ENCODE results near the gene LDB1.

Gene LDB1

DNA sequence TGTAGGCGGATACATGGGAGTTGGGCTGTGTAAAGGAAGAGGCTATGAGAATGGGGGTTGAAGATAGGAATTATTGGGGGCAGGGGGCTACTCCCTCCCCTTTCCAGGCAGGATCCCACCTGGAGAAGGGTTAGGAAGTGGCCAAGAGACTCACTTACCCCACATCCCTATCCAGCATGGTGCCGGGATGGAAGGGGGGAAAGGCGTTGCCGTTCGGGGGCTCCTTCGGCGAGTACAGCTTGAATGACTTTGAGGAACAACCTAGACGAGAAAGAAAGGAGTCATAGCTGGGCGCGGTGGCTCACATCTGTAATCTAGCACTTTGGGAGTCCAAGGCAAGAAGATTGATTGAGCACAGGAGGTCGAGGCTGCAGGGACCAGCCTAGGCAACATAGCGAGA is 8.9 kb downstream of the LDB1 start:
- TF ChIP-seq YY1 (IDR thresholded peaks at IDR 0.05; ENCODE audit: insufficient read depth, insufficient read length): no peak
- TF ChIP-seq SUZ12 (IDR thresholded peaks at IDR 0.05; ENCODE audit: extremely low read depth, insufficient read depth, insufficient read length): no peak
- no peak for TF ChIP-seq ZNF274 (IDR thresholded peaks at IDR 0.05; ENCODE audit: low read depth, low read length)
- no peak for DNase-seq (ENCODE audit: low read depth, low spot score)
- Histone ChIP-seq H3K27me3 (ENCODE audit: insufficient read depth, insufficient read length) (no peaks in the 10 kb centered on the region), H3K4me1 (ENCODE audit: insufficient read depth, insufficient read length) (peaks cover 13% of the 10 kb centered on the region), H3K9me3 (ENCODE audit: insufficient read depth, low read length) (no peaks in the 10 kb centered on the region), H3K36me3 (ENCODE audit: insufficient read depth, insufficient read length, low read length) (peaks cover 63% of the 10 kb centered on the region), H3K9ac (ENCODE audit: insufficient read length, low read depth) (no peak overlapping the region), H3K4me3 (ENCODE audit: insufficient read length, low read depth) (no peak overlapping the region)

- Histone ChIP-seq H3K9me3 (ENCODE audit: insufficient read depth, low read length) (no peaks in the 10 kb centered on the region), H3K27me3 (ENCODE audit: insufficient read depth, insufficient read length) (no peaks in the 10 kb centered on the region), H3K9ac (ENCODE audit: insufficient read length, low read depth) (no peak overlapping the region), H3K36me3 (ENCODE audit: insufficient read depth, insufficient read length, low read length) (peaks cover 73% of the 10 kb centered on the region), H3K4me1 (ENCODE audit: insufficient read depth, insufficient read length) (peaks cover 13% of the 10 kb centered on the region), H3K4me3 (ENCODE audit: insufficient read length, low read depth) (no peak overlapping the region)
- DNase-seq (ENCODE audit: low read depth, low spot score): no peak
- TF ChIP-seq SUZ12 (IDR thresholded peaks at IDR 0.05; ENCODE audit: extremely low read depth, insufficient read depth, insufficient read length) (no peak), YY1 (IDR thresholded peaks at IDR 0.05; ENCODE audit: insufficient read depth, insufficient read length) (no peak)
Measured at GRCh38 chr10:102109166-102110116, 10.7 kb downstream of the LDB1 start.

DNA sequence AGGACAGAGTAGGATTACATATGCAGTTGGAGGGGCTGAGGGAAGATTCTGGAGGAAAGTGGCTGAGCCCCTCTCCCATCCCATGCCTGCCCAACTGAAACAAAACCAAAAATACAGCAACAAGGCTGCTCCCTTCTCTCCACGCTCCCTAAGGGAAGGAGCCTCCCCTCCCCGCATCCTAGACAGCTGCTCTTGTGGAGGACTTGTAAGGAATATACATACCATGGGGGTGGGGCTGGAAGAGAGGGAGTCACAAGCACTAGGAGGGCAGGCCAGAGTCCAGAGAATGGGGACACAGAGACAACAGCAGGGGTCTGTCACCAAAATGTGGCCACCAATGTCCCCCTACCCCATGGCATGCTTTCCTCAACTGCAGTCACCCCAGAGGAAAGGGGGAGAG is 13.2 kb downstream of the LDB1 start:
- H3K36me3 ChIP-seq (ENCODE audit: insufficient read depth, insufficient read length, low read length): peaks cover 80% of the 10 kb centered on the region
- H3K27me3 ChIP-seq (ENCODE audit: insufficient read depth, insufficient read length): no peaks in the 10 kb centered on the region
- H3K4me1 ChIP-seq (ENCODE audit: insufficient read depth, insufficient read length): peaks cover 9% of the 10 kb centered on the region
- TF ChIP-seq YY1 (IDR thresholded peaks at IDR 0.05; ENCODE audit: insufficient read depth, insufficient read length) (no peak), ZNF274 (IDR thresholded peaks at IDR 0.05; ENCODE audit: low read depth, low read length) (no peak), SUZ12 (IDR thresholded peaks at IDR 0.05; ENCODE audit: extremely low read depth, insufficient read depth, insufficient read length) (no peak)
- H3K9ac ChIP-seq (ENCODE audit: insufficient read length, low read depth): no peak overlapping the region
- H3K4me3 ChIP-seq (ENCODE audit: insufficient read length, low read depth): no peak overlapping the region
- no peak for DNase-seq (ENCODE audit: low read depth, low spot score)
- no peaks in the 10 kb centered on the region for H3K9me3 ChIP-seq (ENCODE audit: insufficient read depth, low read length)

DNA sequence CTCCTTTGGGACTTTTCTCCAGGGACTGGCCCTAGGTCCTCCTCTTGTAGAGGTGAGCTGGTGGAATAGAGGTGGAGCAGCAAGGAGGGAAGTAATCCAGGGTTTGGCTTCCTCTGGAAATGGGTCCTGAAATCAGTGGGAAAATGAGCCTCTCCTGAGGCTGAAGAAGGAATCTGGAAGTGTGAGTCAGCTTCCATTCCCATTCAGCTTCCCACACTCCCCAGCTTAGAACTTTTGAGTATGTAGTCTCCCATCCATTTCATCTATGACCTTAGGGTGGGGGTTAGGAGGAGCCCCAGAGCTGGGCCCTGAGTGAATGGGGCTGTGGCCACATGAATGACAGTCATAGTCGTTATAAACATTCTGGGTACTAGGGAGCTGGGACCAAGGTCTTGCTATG is 17.7 kb downstream of the LDB1 start:
- Histone ChIP-seq H3K36me3 (ENCODE audit: insufficient read depth, insufficient read length, low read length) (peaks cover 40% of the 10 kb centered on the region), H3K27me3 (ENCODE audit: insufficient read depth, insufficient read length) (no peaks in the 10 kb centered on the region), H3K4me3 (ENCODE audit: insufficient read length, low read depth) (no peak overlapping the region), H3K9me3 (ENCODE audit: insufficient read depth, low read length) (no peaks in the 10 kb centered on the region), H3K9ac (ENCODE audit: insufficient read length, low read depth) (no peak overlapping the region), H3K4me1 (ENCODE audit: insufficient read depth, insufficient read length) (peaks cover 5% of the 10 kb centered on the region)
- TF ChIP-seq ZNF274 (IDR thresholded peaks at IDR 0.05; ENCODE audit: low read depth, low read length) (no peak), SUZ12 (IDR thresholded peaks at IDR 0.05; ENCODE audit: extremely low read depth, insufficient read depth, insufficient read length) (no peak), YY1 (IDR thresholded peaks at IDR 0.05; ENCODE audit: insufficient read depth, insufficient read length) (no peak)
- no peak for DNase-seq (ENCODE audit: low read depth, low spot score)

GRCh38 chr10:102101152-102101551 is 19.0 kb downstream of the LDB1 start:
- Histone ChIP-seq H3K4me3 (ENCODE audit: insufficient read length, low read depth) (no peak overlapping the region), H3K4me1 (ENCODE audit: insufficient read depth, insufficient read length) (no peaks in the 10 kb centered on the region), H3K36me3 (ENCODE audit: insufficient read depth, insufficient read length, low read length) (peaks cover 31% of the 10 kb centered on the region), H3K27me3 (ENCODE audit: insufficient read depth, insufficient read length) (no peaks in the 10 kb centered on the region), H3K9ac (ENCODE audit: insufficient read length, low read depth) (no peak overlapping the region), H3K9me3 (ENCODE audit: insufficient read depth, low read length) (no peaks in the 10 kb centered on the region)
- DNase-seq (ENCODE audit: low read depth, low spot score): no peak
- no peak for TF ChIP-seq SUZ12 (IDR thresholded peaks at IDR 0.05; ENCODE audit: extremely low read depth, insufficient read depth, insufficient read length)

- DNase-seq (ENCODE audit: low read depth, low spot score): no peak
- H3K27me3 ChIP-seq (ENCODE audit: insufficient read depth, insufficient read length): no peaks in the 10 kb centered on the region
- TF ChIP-seq SUZ12 (IDR thresholded peaks at IDR 0.05; ENCODE audit: extremely low read depth, insufficient read depth, insufficient read length) (no peak), YY1 (IDR thresholded peaks at IDR 0.05; ENCODE audit: insufficient read depth, insufficient read length) (no peak), ZNF274 (IDR thresholded peaks at IDR 0.05; ENCODE audit: low read depth, low read length) (no peak)
- H3K4me1 ChIP-seq (ENCODE audit: insufficient read depth, insufficient read length): no peaks in the 10 kb centered on the region
- no peak overlapping the region for H3K4me3 ChIP-seq (ENCODE audit: insufficient read length, low read depth)
- no peaks in the 10 kb centered on the region for H3K9me3 ChIP-seq (ENCODE audit: insufficient read depth, low read length)
- H3K36me3 ChIP-seq (ENCODE audit: insufficient read depth, insufficient read length, low read length): peaks cover 6% of the 10 kb centered on the region
- no peak overlapping the region for H3K9ac ChIP-seq (ENCODE audit: insufficient read length, low read depth)
Measured at GRCh38 chr10:102096449-102096848, 23.7 kb downstream of the LDB1 start.

GRCh38 chr10:102090772-102091171 is 29.4 kb downstream of the LDB1 start:
- TF ChIP-seq YY1 (IDR thresholded peaks at IDR 0.05; ENCODE audit: insufficient read depth, insufficient read length) (no peak), ZNF274 (IDR thresholded peaks at IDR 0.05; ENCODE audit: low read depth, low read length) (no peak), SUZ12 (IDR thresholded peaks at IDR 0.05; ENCODE audit: extremely low read depth, insufficient read depth, insufficient read length) (no peak)
- no peaks in the 10 kb centered on the region for H3K27me3 ChIP-seq (ENCODE audit: insufficient read depth, insufficient read length)
- H3K36me3 ChIP-seq (ENCODE audit: insufficient read depth, insufficient read length, low read length): no peaks in the 10 kb centered on the region
- no peak overlapping the region for H3K4me3 ChIP-seq (ENCODE audit: insufficient read length, low read depth)
- H3K9ac ChIP-seq (ENCODE audit: insufficient read length, low read depth): no peak overlapping the region
- H3K9me3 ChIP-seq (ENCODE audit: insufficient read depth, low read length): no peaks in the 10 kb centered on the region
- no peaks in the 10 kb centered on the region for H3K4me1 ChIP-seq (ENCODE audit: insufficient read depth, insufficient read length)
- DNase-seq (ENCODE audit: low read depth, low spot score): no peak

Data from NT2/D1 (cell line).